ENCODE measurements around the gene CRACR2A. TPM values are rescaled to one million over a fixed set of nuclear protein-coding genes. Genes with fewer than 3 reads are reported as not detected.

Gene CRACR2A
- total RNA-seq, 4 donors from 2014 or later, result 2.2 to 11.8 (median 5.0) TPM

GRCh38 chr12:3747543-3747942 lies 5.4 kb downstream of the CRACR2A start:
- TF ChIP-seq, protein P1, sequence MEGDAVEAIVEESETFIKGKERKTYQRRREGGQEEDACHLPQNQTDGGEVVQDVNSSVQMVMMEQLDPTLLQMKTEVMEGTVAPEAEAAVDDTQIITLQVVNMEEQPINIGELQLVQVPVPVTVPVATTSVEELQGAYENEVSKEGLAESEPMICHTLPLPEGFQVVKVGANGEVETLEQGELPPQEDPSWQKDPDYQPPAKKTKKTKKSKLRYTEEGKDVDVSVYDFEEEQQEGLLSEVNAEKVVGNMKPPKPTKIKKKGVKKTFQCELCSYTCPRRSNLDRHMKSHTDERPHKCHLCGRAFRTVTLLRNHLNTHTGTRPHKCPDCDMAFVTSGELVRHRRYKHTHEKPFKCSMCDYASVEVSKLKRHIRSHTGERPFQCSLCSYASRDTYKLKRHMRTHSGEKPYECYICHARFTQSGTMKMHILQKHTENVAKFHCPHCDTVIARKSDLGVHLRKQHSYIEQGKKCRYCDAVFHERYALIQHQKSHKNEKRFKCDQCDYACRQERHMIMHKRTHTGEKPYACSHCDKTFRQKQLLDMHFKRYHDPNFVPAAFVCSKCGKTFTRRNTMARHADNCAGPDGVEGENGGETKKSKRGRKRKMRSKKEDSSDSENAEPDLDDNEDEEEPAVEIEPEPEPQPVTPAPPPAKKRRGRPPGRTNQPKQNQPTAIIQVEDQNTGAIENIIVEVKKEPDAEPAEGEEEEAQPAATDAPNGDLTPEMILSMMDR (IDR thresholded peaks at IDR 0.05), result no peak
- DNase-seq (ENCODE audit: low spot score), result no peak
- no peak for ATAC-seq (ENCODE audit: low FRiP score)

- TF ChIP-seq, protein P1 (IDR thresholded peaks at IDR 0.05), result no peak
- no peak for ATAC-seq (ENCODE audit: low FRiP score)
- no peak for DNase-seq (ENCODE audit: low spot score)
Observed at GRCh38 chr12:3746758-3747157, 6.2 kb downstream of the CRACR2A start.

DNA sequence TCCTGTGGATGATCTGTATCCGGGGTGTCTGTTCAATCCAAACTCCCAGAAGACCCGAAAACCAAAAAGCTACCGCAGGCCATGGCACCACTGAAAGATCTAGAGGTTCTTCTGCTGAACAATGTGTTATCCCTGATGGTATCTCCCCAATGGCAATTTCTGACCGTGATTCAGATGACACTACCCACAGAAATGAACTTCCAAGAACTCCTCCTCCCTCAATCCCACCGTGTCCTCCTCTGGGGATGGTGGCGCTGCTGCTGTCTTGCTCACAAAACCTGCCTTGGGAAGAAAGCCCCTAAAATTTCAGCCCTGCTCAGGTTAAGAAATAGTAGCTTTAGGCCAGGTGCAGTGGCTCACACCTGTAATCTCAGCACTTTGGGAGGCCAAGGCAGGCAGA lies 7.8 kb downstream of the CRACR2A start:
- DNase-seq (ENCODE audit: low spot score) (no peak), ATAC-seq (ENCODE audit: low FRiP score) (no peak)
- TF ChIP-seq, protein P1 (IDR thresholded peaks at IDR 0.05), result no peak

DNA sequence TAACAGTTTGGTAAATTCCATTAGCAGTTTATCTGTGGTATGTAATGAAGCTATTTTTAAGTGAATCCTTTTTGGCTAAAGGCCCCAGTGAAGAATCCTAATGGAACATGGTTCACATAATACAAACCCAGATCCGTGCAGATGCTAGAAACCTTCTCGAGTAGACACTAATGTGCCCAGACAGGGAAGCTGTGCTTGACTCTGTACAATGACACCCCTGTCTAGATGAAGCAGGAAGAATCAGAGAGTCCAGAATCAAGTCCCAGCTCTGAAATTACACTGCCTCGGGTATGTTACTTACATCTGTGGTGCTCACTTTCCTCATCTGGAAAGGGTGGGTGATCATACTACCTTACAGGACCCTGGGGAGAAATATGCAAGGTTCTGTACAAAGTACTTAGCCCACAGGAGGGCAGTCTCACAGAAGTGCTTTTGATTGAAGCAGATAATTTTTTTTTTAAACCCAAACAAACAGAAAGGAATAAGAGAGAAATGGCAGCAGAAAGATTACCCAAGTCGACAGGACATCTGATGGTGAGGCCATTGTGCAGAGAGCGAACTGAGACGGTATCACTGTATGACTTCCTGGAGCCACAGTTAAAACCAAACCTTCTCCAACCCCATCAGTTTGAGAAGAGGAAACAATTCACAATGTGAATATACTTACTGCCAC lies 8.5 kb downstream of the CRACR2A start:
- ATAC-seq (ENCODE audit: low FRiP score) (no peak), DNase-seq (ENCODE audit: low spot score) (no peak)
- TF ChIP-seq, protein P1 (IDR thresholded peaks at IDR 0.05), result no peak

DNA sequence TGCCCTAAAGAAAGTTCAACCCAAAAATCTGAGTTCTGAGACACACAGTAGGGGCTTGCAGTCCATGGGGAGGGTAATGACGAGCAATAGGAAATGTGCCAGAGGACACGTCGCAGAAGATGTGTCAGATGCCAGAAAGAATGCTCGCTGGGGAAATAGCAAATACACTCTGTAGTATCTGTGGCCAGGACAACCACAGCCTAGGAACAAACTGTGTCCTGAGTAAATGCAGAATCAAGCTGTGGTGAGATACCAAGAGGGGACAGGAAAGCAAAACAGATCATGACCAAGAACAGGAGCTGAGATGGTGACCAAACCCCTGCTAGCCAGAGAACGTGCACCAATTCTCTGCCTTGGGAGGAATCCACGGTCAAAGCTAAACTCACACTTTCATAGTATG lies 9.1 kb downstream of the CRACR2A start:
- DNase-seq (ENCODE audit: low spot score), result no peak
- no peak for ATAC-seq (ENCODE audit: low FRiP score)
- TF ChIP-seq, protein P1 (IDR thresholded peaks at IDR 0.05), result no peak

- DNase-seq (ENCODE audit: low spot score) (no peak), ATAC-seq (ENCODE audit: low FRiP score) (no peak)
- TF ChIP-seq, protein P1 (IDR thresholded peaks at IDR 0.05), result no peak
Observed at GRCh38 chr12:3741882-3742672, 10.8 kb downstream of the CRACR2A start.

Data from omental fat pad (tissue), 4 donors.